Prostate gland (tissue), 2 donors: Measurements from ENCODE around the gene TBX10. TPM values are rescaled to one million over a fixed set of nuclear protein-coding genes. Genes with fewer than 3 reads are reported as not detected.

ENCODE experiments used
- DNase-seq: peaks from one replicate; pipeline ENCODE4 v3.0.0-alpha.2; 2019; ENCODE audit warnings: low spot score
- H3K27ac ChIP-seq, 2 donors: fragments of 200-600 bp; sonication (generic); 2 replicates each; pipeline ENCODE4 v1.5.1; 2017 to 2019
- H3K27me3 ChIP-seq: fragments of 200-600 bp; sonication (generic); replicated peaks from 2 replicates; pipeline ENCODE4 v1.5.1; 2019; ENCODE audit not compliant: insufficient read depth
- H3K36me3 ChIP-seq, 2 donors: fragments of 200-600 bp; sonication (generic); 1 replicate in 1 of 2; 2 replicates in 1 of 2; pipeline versions ENCODE4 v1.5.1 to v1.8.1; 2017 to 2019
- H3K4me1 ChIP-seq: fragments of 200-600 bp; sonication (generic); replicated peaks from 2 replicates; pipeline ENCODE4 v1.5.1; 2019
- H3K4me3 ChIP-seq, 2 donors: fragments of 200-600 bp; sonication (generic); 2 replicates each; pipeline ENCODE4 v1.5.1; 2017 to 2019
- H3K9me3 ChIP-seq: fragments of 200-600 bp; sonication (generic); 2 replicates; pipeline ENCODE4 v1.5.1; 2017
- POLR2A ChIP-seq: fragments of 450-650 bp; IDR thresholded peaks from one replicate; pipeline ENCODE4 v1.6.1; 2016; ENCODE audit warnings: antibody characterized with exemption, mild to moderate bottlenecking
- POLR2AphosphoS5 ChIP-seq: sonication (generic); formaldehyde crosslinking; IDR thresholded peaks from one replicate; pipeline ENCODE4 v1.6.1; 2017; ENCODE audit warnings: antibody characterized with exemption
- WGBS: methylation state at CpG from one replicate; pipeline ENCODE4 v1.1.5; 2018; 5-methylcytosine and 5-hydroxymethylcytosine counted together
- intact Hi-C: fragments of 100-400 bp; cut with DNase I; formaldehyde crosslinking; loops from one replicate; pipeline ENCODE4 v1.14.2; 2022
- small RNA-seq, 2 donors: library from RNA; depleted of rRNA; stranded (forward); fragments of <200 nt; gene quantifications; one replicate each; pipeline ENCODE3, GENCODE V24; 2016
- total RNA-seq, 2 donors: library from RNA; depleted of rRNA; stranded (reverse); fragments of >200 nt; gene quantifications; one replicate each; pipeline ENCODE4 v1.1.0, GENCODE V29; 2016
- TF ChIP-seq, protein P1 (sequence below), 4 experiments: fragments of 200-600 bp in 2 of 4; fragments of 450-650 bp in 2 of 4; sonication (generic) in 2 of 4; IDR thresholded peaks; 1 replicate in 3 of 4; 2 replicates in 1 of 4; pipeline ENCODE4 v1.5.1; 2016 to 2019; ENCODE audit warnings: antibody characterized with exemption in 4 of 4, mild to moderate bottlenecking in 2 of 4, moderate library complexity in 2 of 4

TBX10 gene
- total RNA-seq, 2 donors from 2014 or later: not detected

DNA sequence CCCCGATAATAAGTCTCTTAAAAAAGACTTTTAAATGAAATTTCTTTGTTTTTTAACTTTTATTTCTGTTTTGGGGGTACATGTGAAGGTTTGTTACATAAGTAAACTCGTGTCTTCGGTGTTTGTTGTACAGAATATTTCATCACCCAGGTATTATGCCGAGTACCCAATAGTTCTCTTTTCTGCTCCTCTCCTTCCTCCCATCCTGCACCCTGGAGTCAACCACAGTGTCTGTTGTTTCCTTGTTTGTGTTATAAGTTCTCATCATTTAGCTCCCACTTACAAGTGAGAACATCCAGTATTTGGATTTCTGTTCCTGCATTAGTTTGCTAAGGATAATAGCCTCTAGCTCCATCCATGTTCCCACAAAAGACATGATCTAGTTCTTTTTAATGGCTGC, 57.6 kb downstream of the TBX10 start:
- WGBS: 45% methylated on average over 4 of the region's 4 CpGs
- H3K27ac ChIP-seq: peak overlapping the region; percentile 96 to 99
- TF ChIP-seq POLR2A (no peak), POLR2AphosphoS5 (no peak)
- TF ChIP-seq, protein P1, sequence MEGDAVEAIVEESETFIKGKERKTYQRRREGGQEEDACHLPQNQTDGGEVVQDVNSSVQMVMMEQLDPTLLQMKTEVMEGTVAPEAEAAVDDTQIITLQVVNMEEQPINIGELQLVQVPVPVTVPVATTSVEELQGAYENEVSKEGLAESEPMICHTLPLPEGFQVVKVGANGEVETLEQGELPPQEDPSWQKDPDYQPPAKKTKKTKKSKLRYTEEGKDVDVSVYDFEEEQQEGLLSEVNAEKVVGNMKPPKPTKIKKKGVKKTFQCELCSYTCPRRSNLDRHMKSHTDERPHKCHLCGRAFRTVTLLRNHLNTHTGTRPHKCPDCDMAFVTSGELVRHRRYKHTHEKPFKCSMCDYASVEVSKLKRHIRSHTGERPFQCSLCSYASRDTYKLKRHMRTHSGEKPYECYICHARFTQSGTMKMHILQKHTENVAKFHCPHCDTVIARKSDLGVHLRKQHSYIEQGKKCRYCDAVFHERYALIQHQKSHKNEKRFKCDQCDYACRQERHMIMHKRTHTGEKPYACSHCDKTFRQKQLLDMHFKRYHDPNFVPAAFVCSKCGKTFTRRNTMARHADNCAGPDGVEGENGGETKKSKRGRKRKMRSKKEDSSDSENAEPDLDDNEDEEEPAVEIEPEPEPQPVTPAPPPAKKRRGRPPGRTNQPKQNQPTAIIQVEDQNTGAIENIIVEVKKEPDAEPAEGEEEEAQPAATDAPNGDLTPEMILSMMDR (IDR thresholded peaks at IDR 0.05): no peak
- peaks cover 4% of the 10 kb centered on the region for H3K4me1 ChIP-seq
- no peaks in the 10 kb centered on the region for H3K9me3 ChIP-seq
- H3K27me3 ChIP-seq: no peaks in the 10 kb centered on the region
- intact Hi-C loops: loop anchor here (2.0 kb wide), 1 partner anchor 25 kb away; the partner anchor contains the start of gene NDUFV1
- no peaks in the 10 kb centered on the region for H3K36me3 ChIP-seq
- no peak overlapping the region for H3K4me3 ChIP-seq
- no peak for DNase-seq

DNA sequence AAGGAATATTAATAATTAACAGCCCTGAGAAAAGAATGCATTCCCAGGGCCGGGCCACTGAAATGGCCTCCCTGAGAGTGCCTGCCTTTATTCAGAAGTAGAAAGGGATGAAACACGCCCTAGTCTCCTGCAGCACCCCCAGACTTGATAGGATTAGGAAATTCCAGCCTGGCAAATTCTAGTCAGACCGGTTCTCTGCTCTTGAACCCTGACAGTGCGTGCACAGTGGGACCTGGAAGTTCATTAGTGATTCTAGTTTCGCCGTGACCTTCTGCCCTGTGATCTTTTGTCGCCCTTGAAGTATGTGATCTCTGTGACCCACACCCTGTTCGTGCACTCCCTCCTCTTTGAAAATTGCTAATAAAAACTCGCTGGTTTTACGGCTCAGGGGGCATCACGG, 58.1 kb downstream of the TBX10 start:
- Histone ChIP-seq H3K27me3 (no peaks in the 10 kb centered on the region), H3K9me3 (no peaks in the 10 kb centered on the region), H3K36me3 (no peaks in the 10 kb centered on the region), H3K4me3 (no peak overlapping the region), H3K4me1 (peaks cover 4% of the 10 kb centered on the region), H3K27ac (peak overlapping the region in 1 of 2 donors; percentile 96)
- intact Hi-C loops: no loop called here
- 24% methylated on average over 11 of the region's 11 CpGs for WGBS
- peak; percentile 32 for DNase-seq
- TF ChIP-seq POLR2AphosphoS5: no peak
- no peak for TF ChIP-seq POLR2A

Small RNAs within 50 kb of the gene (small RNA-seq; reads per million reads assigned to genes)
- 0 reads per million in 2 donors for gene AP003385.3
- gene RPL37P2: 0 reads per million in 2 donors

Other genes with a start within 250 kb of the TBX10 start
- 10 to 100 TPM; 30.2 to 49.4 TPM for gene RAD9A, start 247.8 kb downstream of the TBX10 start, total RNA-seq
- gene PPP1CA, start 237.9 kb downstream of the TBX10 start, total RNA-seq: 100 to 1,000 TPM; 168 to 215 TPM
- gene TBC1D10C, start 235.7 kb downstream of the TBX10 start, total RNA-seq: 1 to 10 TPM; 3.7 to 6.5 TPM
- 1 to 10 TPM in 1 of 2 donors, under 1 TPM in 1; 0.91 to 1.0 TPM for gene CARNS1, start 224.1 kb downstream of the TBX10 start, total RNA-seq
- gene RPS6KB2, start 211.3 kb downstream of the TBX10 start, total RNA-seq: 10 to 100 TPM; 54.5 to 72.9 TPM
- 1 to 10 TPM; 2.9 to 5.9 TPM for gene PTPRCAP, start 202.1 kb downstream of the TBX10 start, total RNA-seq
- 100 to 1,000 TPM; 106 to 184 TPM for gene CORO1B, start 196.3 kb downstream of the TBX10 start, total RNA-seq
- not detected for gene GPR152, start 187.0 kb downstream of the TBX10 start, total RNA-seq
- 1 to 10 TPM; 4.3 to 6.1 TPM for gene CABP4, start 184.4 kb downstream of the TBX10 start, total RNA-seq
- gene TMEM134, start 170.5 kb downstream of the TBX10 start, total RNA-seq: 100 to 1,000 TPM; 106 to 402 TPM
- 10 to 100 TPM; 63.7 to 93.7 TPM for gene AIP, start 156.7 kb downstream of the TBX10 start, total RNA-seq
- gene PITPNM1, start 134.4 kb downstream of the TBX10 start, total RNA-seq: 10 to 100 TPM; 19.3 to 26.9 TPM
- 10 to 100 TPM; 57.1 to 91.9 TPM for gene CDK2AP2, start 131.6 kb downstream of the TBX10 start, total RNA-seq
- gene CABP2, start 116.3 kb downstream of the TBX10 start, total RNA-seq: not detected
- gene GSTP1, start 56.0 kb downstream of the TBX10 start, total RNA-seq: 100 to 1,000 TPM; 540 to 577 TPM
- gene NDUFV1, start 32.8 kb downstream of the TBX10 start, total RNA-seq: 100 to 1,000 TPM; 190 to 260 TPM
- gene NUDT8, start 9.8 kb downstream of the TBX10 start, total RNA-seq: 10 to 100 TPM in 1 of 2 donors, 1 to 10 TPM in 1; 7.2 to 29.2 TPM
- 1 to 10 TPM in 1 of 2 donors, not detected in 1; 1.7 TPM for gene ACY3, start 11.0 kb upstream of the TBX10 start, total RNA-seq
- 1 to 10 TPM; 1.8 to 4.4 TPM for gene ALDH3B2, start 34.9 kb upstream of the TBX10 start, total RNA-seq